Lower leg skin (tissue), 3 donors: ENCODE data around the gene PDZD2.

Experiments used
- CTCF ChIP-seq, 3 donors: fragments of 450-650 bp; IDR thresholded peaks; one replicate each; pipeline ENCODE4 v1.5.1; 2016; ENCODE audit warnings: antibody characterized with exemption in 3 of 3, mild to moderate bottlenecking in 3 of 3, moderate library complexity in 2 of 3
- POLR2A ChIP-seq, 2 donors: fragments of 450-650 bp; IDR thresholded peaks; one replicate each; pipeline ENCODE4 v1.6.1; 2016 to 2017; ENCODE audit warnings: antibody characterized with exemption in 2 of 2, mild to moderate bottlenecking in 1 of 2, moderate library complexity in 1 of 2

GRCh38 chr5:32083981-32084430, 445.1 kb downstream of the PDZD2 start:
- TF ChIP-seq CTCF (IDR thresholded peaks at IDR 0.05) (no peak), POLR2A (IDR thresholded peaks at IDR 0.05) (no peak)
